Measurements from ENCODE around the gene PXDC1.

Gene PXDC1

GRCh38 chr6:3746696-3747095 is 4.8 kb downstream of the PXDC1 start:
- H3K27ac ChIP-seq: no peak overlapping the region

GRCh38 chr6:3746119-3746691 is 5.3 kb downstream of the PXDC1 start:
- TF ChIP-seq, protein P1, sequence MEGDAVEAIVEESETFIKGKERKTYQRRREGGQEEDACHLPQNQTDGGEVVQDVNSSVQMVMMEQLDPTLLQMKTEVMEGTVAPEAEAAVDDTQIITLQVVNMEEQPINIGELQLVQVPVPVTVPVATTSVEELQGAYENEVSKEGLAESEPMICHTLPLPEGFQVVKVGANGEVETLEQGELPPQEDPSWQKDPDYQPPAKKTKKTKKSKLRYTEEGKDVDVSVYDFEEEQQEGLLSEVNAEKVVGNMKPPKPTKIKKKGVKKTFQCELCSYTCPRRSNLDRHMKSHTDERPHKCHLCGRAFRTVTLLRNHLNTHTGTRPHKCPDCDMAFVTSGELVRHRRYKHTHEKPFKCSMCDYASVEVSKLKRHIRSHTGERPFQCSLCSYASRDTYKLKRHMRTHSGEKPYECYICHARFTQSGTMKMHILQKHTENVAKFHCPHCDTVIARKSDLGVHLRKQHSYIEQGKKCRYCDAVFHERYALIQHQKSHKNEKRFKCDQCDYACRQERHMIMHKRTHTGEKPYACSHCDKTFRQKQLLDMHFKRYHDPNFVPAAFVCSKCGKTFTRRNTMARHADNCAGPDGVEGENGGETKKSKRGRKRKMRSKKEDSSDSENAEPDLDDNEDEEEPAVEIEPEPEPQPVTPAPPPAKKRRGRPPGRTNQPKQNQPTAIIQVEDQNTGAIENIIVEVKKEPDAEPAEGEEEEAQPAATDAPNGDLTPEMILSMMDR (IDR thresholded peaks at IDR 0.05): no peak
- no peak for TF ChIP-seq ZFX (IDR thresholded peaks at IDR 0.05; ENCODE audit: borderline replicate concordance)
- no peak overlapping the region for H3K27ac ChIP-seq

More at GRCh38 chr6:3746696-3747095, 4.8 kb downstream of the PXDC1 start:
- TF ChIP-seq, protein P1 (IDR thresholded peaks at IDR 0.05): no peak
- TF ChIP-seq ZFX (IDR thresholded peaks at IDR 0.05; ENCODE audit: borderline replicate concordance): no peak

DNA sequence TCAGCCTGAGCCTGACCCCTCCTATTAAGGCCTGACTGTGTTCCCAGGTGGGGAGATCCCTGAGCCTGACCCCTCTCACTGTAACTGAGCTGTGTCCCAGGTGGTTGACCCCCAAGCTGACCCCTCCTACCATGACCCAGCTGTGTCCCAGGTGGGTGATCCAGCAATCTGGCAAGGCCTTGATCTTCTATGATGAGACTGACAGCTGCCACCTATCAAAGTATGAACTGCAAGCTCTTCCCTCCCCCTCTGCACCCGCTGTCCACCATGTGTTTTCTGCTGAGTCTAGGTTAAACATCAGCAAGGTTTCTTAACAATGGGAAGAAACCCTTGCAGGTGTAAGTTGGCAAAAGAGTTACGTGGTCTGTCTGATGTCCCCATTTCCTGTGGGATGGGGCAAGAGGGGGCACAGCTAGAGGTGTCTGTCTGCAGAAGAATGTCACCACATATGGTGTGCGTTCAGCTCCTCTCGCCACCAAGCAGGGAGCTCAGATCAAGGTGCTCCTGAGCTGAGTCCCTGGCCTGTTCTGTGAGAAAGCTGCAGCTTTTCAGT is 5.9 kb downstream of the PXDC1 start:
- no peak for TF ChIP-seq ZFX (IDR thresholded peaks at IDR 0.05; ENCODE audit: borderline replicate concordance)
- TF ChIP-seq, protein P1 (IDR thresholded peaks at IDR 0.05): no peak
- H3K27ac ChIP-seq: no peak overlapping the region

GRCh38 chr6:3744901-3745470 is 6.5 kb downstream of the PXDC1 start:
- TF ChIP-seq ZFX (IDR thresholded peaks at IDR 0.05; ENCODE audit: borderline replicate concordance): no peak
- TF ChIP-seq, protein P1 (IDR thresholded peaks at IDR 0.05): no peak
- no peak overlapping the region for H3K27ac ChIP-seq

GRCh38 chr6:3744211-3744900 is 7.2 kb downstream of the PXDC1 start:
- TF ChIP-seq, protein P1 (IDR thresholded peaks at IDR 0.05): no peak
- TF ChIP-seq ZFX (IDR thresholded peaks at IDR 0.05; ENCODE audit: borderline replicate concordance): no peak
- H3K27ac ChIP-seq: no peak overlapping the region

DNA sequence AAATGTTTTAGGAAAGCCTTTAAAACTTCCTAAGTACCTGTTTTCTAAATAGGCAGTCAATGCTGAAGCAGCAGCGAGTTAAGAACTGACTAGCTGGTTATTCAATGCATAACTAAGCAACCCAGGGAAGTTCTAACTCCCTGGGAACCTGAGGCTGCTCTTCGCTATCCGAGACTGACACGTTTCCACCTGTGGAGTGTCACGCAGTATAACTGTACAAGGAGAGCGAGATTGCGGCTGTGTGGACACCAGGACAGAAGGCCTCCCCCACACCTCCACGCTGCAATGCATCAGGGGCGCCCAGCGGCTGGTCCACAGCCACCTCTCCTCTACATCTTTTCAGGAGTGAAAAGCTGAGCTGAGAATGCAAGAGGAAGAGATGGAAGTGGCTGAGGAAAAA is 8.0 kb downstream of the PXDC1 start:
- TF ChIP-seq ZFX (IDR thresholded peaks at IDR 0.05; ENCODE audit: borderline replicate concordance): no peak
- H3K27ac ChIP-seq: no peak overlapping the region

GRCh38 chr6:3742426-3743344 is 8.8 kb downstream of the PXDC1 start:
- H3K27ac ChIP-seq: no peak overlapping the region
- TF ChIP-seq, protein P1 (IDR thresholded peaks at IDR 0.05): peak; percentile 95
- TF ChIP-seq ZFX (IDR thresholded peaks at IDR 0.05; ENCODE audit: borderline replicate concordance): no peak
